HG03565 (cell line): ENCODE data around the gene TXNL4B.

Experiments
- ATAC-seq: cut with Tn5 transposase; IDR thresholded peaks from one replicate; pipeline ENCODE4 v1.9.1; 2021; ENCODE audit warnings: mild to moderate bottlenecking, moderate library complexity; ENCODE audit not compliant: unreplicated experiment

TXNL4B gene

GRCh38 chr16:72112906-72113615 is 19.6 kb upstream of the TXNL4B start:
- ATAC-seq: no peak

- no peak for ATAC-seq
Measured at GRCh38 chr16:72112452-72112792, 19.0 kb upstream of the TXNL4B start.

- ATAC-seq: no peak
Measured at GRCh38 chr16:72111657-72112451, 18.4 kb upstream of the TXNL4B start.

- no peak for ATAC-seq
Measured at GRCh38 chr16:72110662-72111615, 17.5 kb upstream of the TXNL4B start.

GRCh38 chr16:72109966-72110530 is 16.6 kb upstream of the TXNL4B start:
- ATAC-seq: no peak

- ATAC-seq: no peak
Measured at GRCh38 chr16:72109300-72109699, 15.9 kb upstream of the TXNL4B start.

- no peak for ATAC-seq
Measured at GRCh38 chr16:72108353-72109102, 15.1 kb upstream of the TXNL4B start.

- no peak for ATAC-seq
Measured at GRCh38 chr16:72107371-72107770, 14.0 kb upstream of the TXNL4B start.

- ATAC-seq: no peak
Measured at GRCh38 chr16:72105978-72106377, 12.6 kb upstream of the TXNL4B start.

- ATAC-seq: no peak
Measured at GRCh38 chr16:72104905-72105304, 11.5 kb upstream of the TXNL4B start.

- no peak for ATAC-seq
Measured at GRCh38 chr16:72101195-72101594, 7.8 kb upstream of the TXNL4B start.

GRCh38 chr16:72099377-72099818 is 6.0 kb upstream of the TXNL4B start:
- peak; percentile 74 for ATAC-seq

GRCh38 chr16:72098936-72099335 is 5.5 kb upstream of the TXNL4B start:
- no peak for ATAC-seq

GRCh38 chr16:72094266-72094610 is 818 bp upstream of the TXNL4B start:
- no peak for ATAC-seq

GRCh38 chr16:72092832-72093447 is 480 bp downstream of the TXNL4B start:
- ATAC-seq: no peak

GRCh38 chr16:72091217-72091616 is 2.2 kb downstream of the TXNL4B start:
- ATAC-seq: no peak

- no peak for ATAC-seq
Measured at GRCh38 chr16:72085002-72085401, 8.4 kb downstream of the TXNL4B start.

GRCh38 chr16:72084445-72084844 is 9.0 kb downstream of the TXNL4B start:
- no peak for ATAC-seq

- ATAC-seq: no peak
Measured at GRCh38 chr16:72083778-72084404, 9.5 kb downstream of the TXNL4B start.
